Liver (tissue), 9 donors: Measurements from ENCODE around the gene CDH13. TPM values are rescaled to one million over a fixed set of nuclear protein-coding genes. Genes with fewer than 3 reads are reported as not detected.

Experiments
- DNase-seq: peaks from one replicate; pipeline ENCODE4 v3.0.0-alpha.2; 2017; ENCODE audit warnings: low spot score
- H3K27ac ChIP-seq, 2 donors: one replicate each; pipeline ENCODE4 v1.7.0; 2013; ENCODE audit warnings: inconsistent platforms in 2 of 2, low read length in 2 of 2, control low read depth in 1 of 2, low read depth in 1 of 2, mild to moderate bottlenecking in 1 of 2
- H3K27me3 ChIP-seq, 4 donors: one replicate each; pipeline versions ENCODE4 v1.6.1 to v1.7.0; 2013; ENCODE audit warnings: low read length in 3 of 4, inconsistent platforms in 1 of 4, mild to moderate bottlenecking in 1 of 4, moderate library complexity in 1 of 4; ENCODE audit not compliant: control insufficient read depth in 4 of 4, insufficient read depth in 4 of 4
- H3K36me3 ChIP-seq, 4 donors: one replicate each; pipeline versions ENCODE4 v1.6.1 to v1.7.0; 2013; ENCODE audit warnings: low read length in 3 of 4, mild to moderate bottlenecking in 3 of 4, low read depth in 1 of 4, moderate library complexity in 1 of 4; ENCODE audit not compliant: control insufficient read depth in 4 of 4, insufficient read depth in 3 of 4
- H3K4me1 ChIP-seq, 4 donors: one replicate each; pipeline versions ENCODE4 v1.6.1 to v1.7.0; 2013; ENCODE audit warnings: low read length in 3 of 4, mild to moderate bottlenecking in 3 of 4, moderate library complexity in 1 of 4; ENCODE audit not compliant: control insufficient read depth in 4 of 4, insufficient read depth in 4 of 4
- H3K4me3 ChIP-seq, 3 donors: one replicate each; pipeline versions ENCODE4 v1.6.1 to v1.7.0; 2013; ENCODE audit warnings: low read length in 3 of 3, control low read depth in 1 of 3, low read depth in 1 of 3, mild to moderate bottlenecking in 1 of 3
- H3K9ac ChIP-seq, 2 donors: one replicate each; pipeline ENCODE4 v1.7.0; 2013; ENCODE audit warnings: low read length in 2 of 2, mild to moderate bottlenecking in 2 of 2, moderate library complexity in 2 of 2, control low read depth in 1 of 2, low read depth in 1 of 2
- H3K9me3 ChIP-seq, 4 donors: one replicate each; pipeline versions ENCODE4 v1.6.1 to v1.7.0; 2013; ENCODE audit warnings: low read length in 3 of 4; ENCODE audit not compliant: control insufficient read depth in 4 of 4
- ATF3 ChIP-seq: IDR thresholded peaks from 2 replicates; pipeline ENCODE4 v1.6.1; 2016; ENCODE audit warnings: antibody characterized with exemption
- CTCF ChIP-seq: fragments of 150-350 bp; IDR thresholded peaks from 2 replicates; pipeline ENCODE4 v1.5.1; 2017; ENCODE audit warnings: improper control_type of control experiment, low read depth, low read length; ENCODE audit not compliant: missing input control
- EGR1 ChIP-seq, 2 donors: IDR thresholded peaks; 2 replicates each; pipeline ENCODE4 v1.6.1; 2016 to 2018; ENCODE audit warnings: antibody characterized with exemption in 2 of 2, low read depth in 2 of 2
- GABPA ChIP-seq, 2 donors: IDR thresholded peaks in 1 of 2; conservative IDR thresholded peaks in 1 of 2; 2 replicates each; pipeline ENCODE4 v1.6.1; 2016; ENCODE audit warnings: antibody characterized with exemption in 2 of 2, mild to moderate bottlenecking in 1 of 2, moderate library complexity in 1 of 2
- HNF4A ChIP-seq, 2 donors: conservative IDR thresholded peaks; 2 replicates each; pipeline ENCODE4 v1.6.1; 2016; ENCODE audit warnings: antibody characterized with exemption in 2 of 2, mild to moderate bottlenecking in 2 of 2
- HNF4G ChIP-seq: IDR thresholded peaks from 2 replicates; pipeline ENCODE4 v1.6.1; 2016; ENCODE audit warnings: antibody characterized with exemption
- JUND ChIP-seq, 2 donors: IDR thresholded peaks; 2 replicates each; pipeline ENCODE4 v1.6.1; 2016; ENCODE audit warnings: antibody characterized with exemption in 2 of 2
- NR2F2 ChIP-seq: IDR thresholded peaks from 2 replicates; pipeline ENCODE4 v1.6.1; 2016; ENCODE audit warnings: antibody characterized with exemption
- RAD21 ChIP-seq, 2 donors: IDR thresholded peaks; 2 replicates each; pipeline ENCODE4 v1.6.1; 2016; ENCODE audit warnings: antibody characterized with exemption in 2 of 2, mild to moderate bottlenecking in 2 of 2
- REST ChIP-seq: IDR thresholded peaks from 2 replicates; pipeline ENCODE4 v1.6.1; 2016; ENCODE audit warnings: antibody characterized with exemption, mild to moderate bottlenecking
- RXRA ChIP-seq, 2 donors: IDR thresholded peaks; 2 replicates each; pipeline ENCODE4 v1.6.1; 2017 to 2018; ENCODE audit warnings: antibody characterized with exemption in 2 of 2, mild to moderate bottlenecking in 1 of 2
- SP1 ChIP-seq: IDR thresholded peaks from 2 replicates; pipeline ENCODE4 v1.6.1; 2018; ENCODE audit warnings: antibody characterized with exemption, mild to moderate bottlenecking
- TAF1 ChIP-seq: conservative IDR thresholded peaks from 2 replicates; pipeline ENCODE4 v1.6.1; 2016; ENCODE audit warnings: antibody characterized with exemption, mild to moderate bottlenecking
- YY1 ChIP-seq: IDR thresholded peaks from 2 replicates; pipeline ENCODE4 v1.6.1; 2016; ENCODE audit warnings: antibody characterized with exemption, mild to moderate bottlenecking
- WGBS: extraction: QIAGEN DNeasy Blood & Tissue Kit; methylation state at CpG from one replicate; pipeline ENCODE4 v1.1.7; 2013; 5-methylcytosine and 5-hydroxymethylcytosine counted together
- polyA plus RNA-seq, 2 donors: library from polyadenylated mRNA; stranded (reverse) in 1 of 2; unstranded in 1 of 2; fragments of 200-250 nt in 1 of 2; fragments of >200 nt in 1 of 2; fragmentation: Nextera tagmentation in 1 of 2; extraction: Ambion mirVana in 1 of 2; gene quantifications; one replicate each; pipeline versions ENCODE4 v1.2.1 to v1.2.3, GENCODE V29; 2013 to 2015
- total RNA-seq, 2 donors: library from RNA; depleted of rRNA; stranded (reverse); fragments of >200 nt; gene quantifications; one replicate each; pipeline ENCODE4 v1.2.3, GENCODE V29; 2014
- donor health status: healthy.
- donor health status: healthy.
- donor health status: healthy.
- donor health status: healthy.
- donor health status: healthy.

The CDH13 gene
- total and polyA plus RNA-seq, 4 donors: 0.21 to 1.5 (median 0.58) TPM

- H3K4me3 ChIP-seq: no peak overlapping the region
- DNase-seq: no peak
- whole genome bisulfite sequencing: 75% methylated on average over 3 of the region's 3 CpGs
- no peaks in the 10 kb centered on the region for H3K4me1 ChIP-seq
- H3K27me3 ChIP-seq: no peaks in the 10 kb centered on the region
- H3K9ac ChIP-seq: no peak overlapping the region
- H3K27ac ChIP-seq: no peak overlapping the region
- TF ChIP-seq RXRA (IDR thresholded peaks at IDR 0.05): no peak
- no peak for TF ChIP-seq RAD21 (IDR thresholded peaks at IDR 0.05)
- TF ChIP-seq ATF3: no peak
- no peak for TF ChIP-seq EGR1 (IDR thresholded peaks at IDR 0.05; ENCODE audit: low read depth in 2 of 2)
- TF ChIP-seq CTCF: no peak
- TF ChIP-seq JUND (IDR thresholded peaks at IDR 0.05): no peak
- H3K9me3 ChIP-seq: no peaks in the 10 kb centered on the region
- H3K36me3 ChIP-seq: no peaks in the 10 kb centered on the region
Measured at GRCh38 chr16:83530293-83530692, 903.5 kb downstream of the CDH13 start.

- Histone ChIP-seq H3K36me3 (no peaks in the 10 kb centered on the region), H3K27me3 (no peaks in the 10 kb centered on the region), H3K9me3 (no peaks in the 10 kb centered on the region), H3K4me1 (no peaks in the 10 kb centered on the region), H3K27ac (no peak overlapping the region), H3K9ac (no peak overlapping the region), H3K4me3 (no peak overlapping the region)
- whole genome bisulfite sequencing: 83% methylated on average over 12 of the region's 12 CpGs
- TF ChIP-seq RXRA (IDR thresholded peaks at IDR 0.05): no peak
- no peak for TF ChIP-seq EGR1 (IDR thresholded peaks at IDR 0.05; ENCODE audit: low read depth in 2 of 2)
- no peak for TF ChIP-seq HNF4A (conservative IDR thresholded peaks at IDR 0.05)
- TF ChIP-seq YY1: no peak
- TF ChIP-seq SP1: no peak
- TF ChIP-seq CTCF: no peak
- TF ChIP-seq NR2F2: no peak
- TF ChIP-seq GABPA (IDR thresholded peaks at IDR 0.05 in 1 of 2, conservative IDR thresholded peaks at IDR 0.05 in 1 of 2): no peak
- no peak for TF ChIP-seq TAF1
- no peak for TF ChIP-seq HNF4G
- TF ChIP-seq RAD21 (IDR thresholded peaks at IDR 0.05): no peak
- TF ChIP-seq REST: no peak
- no peak for TF ChIP-seq JUND (IDR thresholded peaks at IDR 0.05)
- DNase-seq: no peak
Measured at GRCh38 chr16:83532634-83533033, 905.9 kb downstream of the CDH13 start.
